A549 treated with Hydrocortisone at 1 μM for 4 hours (cell line): ENCODE results near the gene CST2. TPM values are rescaled to one million over a fixed set of nuclear protein-coding genes. Genes with fewer than 3 reads are reported as not detected.

Experiments
- total RNA-seq: library from RNA; stranded (reverse); fragments of 200-300 nt; extraction: Qiagen RNA extraction; gene quantifications from 5 replicates; pipeline ENCODE4 v1.2.3, GENCODE V29; 2022

The CST2 gene
- 0.59 to 1.2 TPM (median 0.71 TPM) in 5 replicates for total RNA-seq

GRCh38 chr20:23826541-23827021 lies at the start of gene CST2:
Gene CST2 (minus strand): TSS chr20:23826729. CDS start chr20:23826660, 69 bp downstream.

Other genes starting within 250 kb of the CST2 start
- gene CST9, start 220.8 kb downstream of the CST2 start, total RNA-seq, result not detected in 5 replicates
- 211 to 436 TPM (median 403 TPM) in 5 replicates for gene CST3, start 188.8 kb downstream of the CST2 start, total RNA-seq
- gene CST4, start 137.7 kb downstream of the CST2 start, total RNA-seq, result not detected in 5 replicates
- 0.67 to 1.7 TPM (median 0.98 TPM) in 5 replicates for gene CST1, start 75.8 kb downstream of the CST2 start, total RNA-seq
- not detected in 5 replicates for gene CST5, start 53.0 kb upstream of the CST2 start, total RNA-seq
- gene GGTLC1, start 162.1 kb upstream of the CST2 start, total RNA-seq, result not detected in 5 replicates